ENCODE data around the gene TEX22.

Gene TEX22

GRCh38 chr14:105369653-105370040 lies 28.7 kb upstream of the TEX22 start:
- Histone ChIP-seq H3K36me3 (ENCODE audit: control insufficient read depth in 2 of 2, insufficient read depth in 1 of 2, low read length in 2 of 2) (peaks cover 0 to 13% of the 10 kb centered on the region in 2 experiments; a peak in 1 of 3 replicates), H3K27ac (ENCODE audit: extremely low read depth, low read depth, low read length) (no peak overlapping the region), H3K4me1 (ENCODE audit: control insufficient read depth, insufficient read depth, low read length) (peaks cover 5% of the 10 kb centered on the region; the same call in 1 of the 2 replicates), H3K4me3 (ENCODE audit: low read depth, low read length) (no peak overlapping the region), H3K9me3 (ENCODE audit: control insufficient read depth, insufficient read depth, low read depth, low read length) (no peaks in the 10 kb centered on the region)
- CTCF ChIA-PET: interaction anchor here (0.6 to 6.9 kb wide), 4 partner anchors 120 to 607 kb away, joined by 3 to 74 read pairs (median 9); no protein-coding TSS in a partner anchor
- POLR2A ChIA-PET: interaction anchor here (1.7 kb wide), 1 partner anchor 120 kb away, joined by 9 read pairs; no protein-coding TSS in a partner anchor
- TF ChIP-seq ZBTB7A (tag by site-specific recombination; IDR thresholded peaks at IDR 0.05; ENCODE audit: low read depth) (no peak), ZBTB49 (tag by site-specific recombination; IDR thresholded peaks at IDR 0.05; ENCODE audit: low read depth) (no peak), ZNF658 (tag by site-specific recombination; IDR thresholded peaks at IDR 0.05) (no peak), KLF17 (tag by site-specific recombination; IDR thresholded peaks at IDR 0.05) (no peak)

- Histone ChIP-seq H3K36me3 (ENCODE audit: control insufficient read depth in 2 of 2, insufficient read depth in 1 of 2, low read length in 2 of 2) (no peaks in the 10 kb centered on the region), H3K9me3 (ENCODE audit: control insufficient read depth, insufficient read depth, low read depth, low read length) (no peaks in the 10 kb centered on the region), H3K4me3 (ENCODE audit: low read depth, low read length) (no peak overlapping the region), H3K4me1 (ENCODE audit: control insufficient read depth, insufficient read depth, low read length) (no peaks in the 10 kb centered on the region), H3K27ac (ENCODE audit: extremely low read depth, low read depth, low read length) (no peak overlapping the region)
- ChIA-PET CTCF (interaction anchor here (0.9 to 6.9 kb wide), 2 partner anchors 106 to 115 kb away, joined by 4 to 74 read pairs; no protein-coding TSS in a partner anchor), POLR2A (no interaction called here)
- TF ChIP-seq ZBTB44 (tag by site-specific recombination; IDR thresholded peaks at IDR 0.05) (no peak), ZNF596 (tag by site-specific recombination; IDR thresholded peaks at IDR 0.05) (no peak), ZFP37 (tag by site-specific recombination; IDR thresholded peaks at IDR 0.05) (no peak), ZNF529 (tag by site-specific recombination; IDR thresholded peaks at IDR 0.05; ENCODE audit: insufficient replicate concordance) (no peak), ZNF324 (tag by site-specific recombination; IDR thresholded peaks at IDR 0.05) (no peak), ZEB2 (tag by site-specific recombination; IDR thresholded peaks at IDR 0.05) (no peak), ZNF530 (tag by site-specific recombination; IDR thresholded peaks at IDR 0.05; ENCODE audit: low read depth) (no peak), ZNF560 (tag by site-specific recombination; IDR thresholded peaks at IDR 0.05; ENCODE audit: borderline replicate concordance) (no peak), ZNF488 (tag by site-specific recombination; IDR thresholded peaks at IDR 0.05) (no peak), ZFP41 (tag by site-specific recombination; IDR thresholded peaks at IDR 0.05; ENCODE audit: borderline replicate concordance) (no peak), SCRT1 (tag by site-specific recombination; IDR thresholded peaks at IDR 0.05; ENCODE audit: borderline replicate concordance) (no peak), ZNF548 (tag by site-specific recombination; IDR thresholded peaks at IDR 0.05) (no peak), YY1 (tag by site-specific recombination; IDR thresholded peaks at IDR 0.05) (no peak), ZNF549 (tag by site-specific recombination; IDR thresholded peaks at IDR 0.05) (no peak), ZNF510 (tag by site-specific recombination; IDR thresholded peaks at IDR 0.05; ENCODE audit: insufficient replicate concordance) (no peak), ZNF830 (tag by site-specific recombination; IDR thresholded peaks at IDR 0.05; ENCODE audit: low read depth) (no peak), ZNF426 (tag by site-specific recombination; IDR thresholded peaks at IDR 0.05) (no peak), ZNF223 (tag by site-specific recombination; IDR thresholded peaks at IDR 0.05) (no peak)
These were observed 23.9 kb upstream of the TEX22 start for GRCh38 chr14:105374389-105374788.
